Stomach (tissue), 9 donors: ENCODE results near the gene CTCF. TPM values are rescaled to one million over a fixed set of nuclear protein-coding genes. Genes with fewer than 3 reads are reported as not detected.

Experiments
- DNase-seq, 2 donors: peaks; one replicate each; pipeline versions ENCODE4 v3.0.0 to v3.0.0-alpha.2; 2013 to 2019
- H3K27ac ChIP-seq, 5 donors: fragments of 200-600 bp in 4 of 5; sonication (generic) in 4 of 5; one replicate each; pipeline ENCODE4 v1.5.1; 2013 to 2019; ENCODE audit warnings: mild to moderate bottlenecking in 1 of 5, moderate library complexity in 1 of 5
- H3K27me3 ChIP-seq, 3 donors: fragments of 200-600 bp; sonication (generic); one replicate each; pipeline ENCODE4 v1.5.1; 2017 to 2019; ENCODE audit warnings: mixed run types in 1 of 3
- H3K36me3 ChIP-seq, 4 donors: fragments of 200-600 bp; sonication (generic); 1 replicate in 3 of 4; 2 replicates in 1 of 4; pipeline ENCODE4 v1.5.1; 2016 to 2019
- H3K4me1 ChIP-seq, 4 donors: fragments of 200-600 bp; sonication (generic); one replicate each; pipeline ENCODE4 v1.5.1; 2016 to 2019
- H3K4me3 ChIP-seq, 4 donors: fragments of 200-600 bp; sonication (generic) in 3 of 4; one replicate each; pipeline ENCODE4 v1.5.1; 2016 to 2019; ENCODE audit warnings: mild to moderate bottlenecking in 1 of 4
- H3K9me3 ChIP-seq, 4 donors: fragments of 200-600 bp; sonication (generic); one replicate each; pipeline ENCODE4 v1.5.1; 2016 to 2019
- EP300 ChIP-seq: sonication (generic); formaldehyde crosslinking; IDR thresholded peaks from one replicate; pipeline ENCODE4 v1.6.1; 2017; ENCODE audit warnings: antibody characterized with exemption
- POLR2A ChIP-seq, 4 donors: fragments of 450-650 bp; IDR thresholded peaks; one replicate each; pipeline ENCODE4 v1.6.1; 2016; ENCODE audit warnings: antibody characterized with exemption in 4 of 4, control low read depth in 2 of 4, mild to moderate bottlenecking in 1 of 4, moderate library complexity in 1 of 4
- POLR2AphosphoS5 ChIP-seq, 3 donors: sonication (generic); formaldehyde crosslinking; IDR thresholded peaks; one replicate each; pipeline ENCODE4 v1.6.1; 2016; ENCODE audit warnings: antibody characterized with exemption in 3 of 3
- WGBS, 5 donors: extraction: QIAGEN DNeasy Blood & Tissue Kit in 3 of 5; methylation state at CpG; one replicate each; pipeline versions ENCODE4 v1.1.5 to v1.1.7; 2013 to 2018; 5-methylcytosine and 5-hydroxymethylcytosine counted together
- intact Hi-C: fragments of 100-400 bp; cut with DNase I; formaldehyde crosslinking; loops from one replicate; pipeline ENCODE4 v1.15.1; 2023; ENCODE audit warnings: low total_unique reads
- polyA plus RNA-seq, 3 donors: library from polyadenylated mRNA; stranded (reverse); fragments of 200-250 nt; gene quantifications; one replicate each; pipeline ENCODE4 v1.2.3, GENCODE V29; 2013
- total RNA-seq, 5 donors: library from RNA; depleted of rRNA; stranded (reverse); fragments of >200 nt; gene quantifications; one replicate each; pipeline versions ENCODE4 v1.1.0 to v1.2.3, GENCODE V29; 2014 to 2016
- TF ChIP-seq, protein P1 (sequence below), 7 experiments: fragments of 450-650 bp in 4 of 7; fragments of 200-600 bp in 3 of 7; sonication (generic) in 3 of 7; IDR thresholded peaks; one replicate each; pipeline ENCODE4 v1.5.1; 2016 to 2019; ENCODE audit warnings: antibody characterized with exemption in 7 of 7, control low read depth in 2 of 7, mild to moderate bottlenecking in 1 of 7
- donor health status: healthy with polysubstance abuse.
- donor health status: Bipolar disorder and iron deficiency.
- donor health status: healthy.

Gene CTCF
- total and polyA plus RNA-seq, 8 donors = 15.0 to 47.3 (median 33.4) TPM

DNA sequence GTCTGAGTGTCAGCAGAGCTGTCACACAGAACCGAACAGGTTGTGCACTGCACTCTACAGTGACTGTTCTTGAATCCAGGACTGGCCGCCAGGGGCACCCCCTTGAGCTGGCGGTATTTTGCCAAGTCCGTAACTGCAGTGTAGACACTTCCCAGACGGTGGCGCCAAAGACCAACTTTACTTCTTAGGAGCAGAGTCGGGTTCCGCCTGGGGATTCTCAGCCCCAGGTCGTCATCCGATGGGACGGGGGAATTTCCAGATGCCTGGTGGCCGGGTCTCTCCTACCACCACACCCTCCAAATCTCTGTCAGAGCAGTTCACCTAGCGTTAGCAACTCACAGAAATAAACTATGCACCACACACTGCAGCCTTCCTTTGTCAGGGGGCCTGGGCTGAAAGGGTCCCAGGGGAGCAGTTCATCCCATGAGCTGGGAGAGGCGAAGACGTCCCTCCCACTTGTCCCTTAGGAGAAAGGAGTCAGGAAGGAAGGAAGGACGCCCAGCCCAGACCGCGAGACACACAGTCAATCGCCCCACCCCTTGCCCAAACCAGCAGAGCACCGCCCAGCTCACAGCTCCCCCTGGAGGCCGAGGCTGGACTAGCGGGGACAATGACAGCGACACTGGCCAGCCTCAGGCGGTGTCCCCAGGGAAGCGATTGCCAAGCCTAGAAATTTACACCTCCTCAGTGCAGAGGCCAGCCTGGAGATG, 41.1 kb upstream of the CTCF start:
- 0 to 1% (median 1%) methylated on average over 23 to 25 of the region's 25 CpGs for WGBS, 5 donors
- Histone ChIP-seq H3K27ac (peak overlapping the region; percentile 88 to 95 (median 90)), H3K27me3 (no peaks in the 10 kb centered on the region), H3K36me3 (no peaks in the 10 kb centered on the region), H3K4me1 (peaks cover 0 to 12% (median 6%) of the 10 kb centered on the region in 4 donors), H3K9me3 (no peaks in the 10 kb centered on the region), H3K4me3 (peak overlapping the region; percentile 36 to 55 (median 40))
- TF ChIP-seq, protein P1, sequence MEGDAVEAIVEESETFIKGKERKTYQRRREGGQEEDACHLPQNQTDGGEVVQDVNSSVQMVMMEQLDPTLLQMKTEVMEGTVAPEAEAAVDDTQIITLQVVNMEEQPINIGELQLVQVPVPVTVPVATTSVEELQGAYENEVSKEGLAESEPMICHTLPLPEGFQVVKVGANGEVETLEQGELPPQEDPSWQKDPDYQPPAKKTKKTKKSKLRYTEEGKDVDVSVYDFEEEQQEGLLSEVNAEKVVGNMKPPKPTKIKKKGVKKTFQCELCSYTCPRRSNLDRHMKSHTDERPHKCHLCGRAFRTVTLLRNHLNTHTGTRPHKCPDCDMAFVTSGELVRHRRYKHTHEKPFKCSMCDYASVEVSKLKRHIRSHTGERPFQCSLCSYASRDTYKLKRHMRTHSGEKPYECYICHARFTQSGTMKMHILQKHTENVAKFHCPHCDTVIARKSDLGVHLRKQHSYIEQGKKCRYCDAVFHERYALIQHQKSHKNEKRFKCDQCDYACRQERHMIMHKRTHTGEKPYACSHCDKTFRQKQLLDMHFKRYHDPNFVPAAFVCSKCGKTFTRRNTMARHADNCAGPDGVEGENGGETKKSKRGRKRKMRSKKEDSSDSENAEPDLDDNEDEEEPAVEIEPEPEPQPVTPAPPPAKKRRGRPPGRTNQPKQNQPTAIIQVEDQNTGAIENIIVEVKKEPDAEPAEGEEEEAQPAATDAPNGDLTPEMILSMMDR (IDR thresholded peaks at IDR 0.05) = peak in 6 of 7 experiments; percentile 38 to 98 (median 84)
- TF ChIP-seq POLR2A (IDR thresholded peaks at IDR 0.05) = no peak
- peak; percentile 29 to 67 (median 31) for TF ChIP-seq POLR2AphosphoS5 (IDR thresholded peaks at IDR 0.05)
- TF ChIP-seq EP300 = no peak
- peak; percentile 98 for DNase-seq
- intact Hi-C loops = no loop called here

DNA sequence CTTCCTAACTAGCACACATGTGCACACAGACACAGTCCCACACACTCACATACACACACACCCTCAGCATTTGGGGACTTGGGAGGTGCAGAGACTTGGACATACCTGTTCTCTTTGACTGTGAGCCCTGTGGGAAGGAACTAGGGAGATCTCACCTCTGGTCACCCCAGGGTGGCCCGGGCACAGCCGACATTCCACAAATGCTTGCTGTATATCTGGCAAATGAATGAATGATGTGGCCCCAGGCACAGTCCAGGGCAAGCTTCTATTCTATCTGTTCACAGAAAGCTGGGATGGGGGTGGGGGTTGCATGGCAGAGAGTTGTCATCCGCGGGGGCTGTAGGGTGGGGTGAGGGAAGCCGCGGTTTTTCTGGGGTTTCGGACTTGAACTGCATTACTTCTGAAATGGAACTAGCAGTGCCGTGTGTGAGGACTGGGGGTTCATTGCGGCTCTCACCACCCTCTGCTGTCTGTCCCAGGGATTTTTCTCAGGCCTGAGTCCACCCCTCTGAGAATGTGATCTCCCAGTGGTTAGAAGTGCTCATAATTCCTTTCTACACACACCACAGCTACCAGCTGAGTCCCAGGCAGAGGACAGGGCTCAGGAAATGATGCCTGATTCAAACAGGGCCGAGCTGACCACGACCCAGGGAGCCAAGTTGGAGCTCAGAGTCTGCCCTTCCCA, 37.0 kb upstream of the CTCF start:
- intact Hi-C loops = no loop called here
- no peak overlapping the region for H3K27ac ChIP-seq
- DNase-seq = peak in 1 of 2 donors; percentile 4
- H3K9me3 ChIP-seq = no peaks in the 10 kb centered on the region
- no peak overlapping the region for H3K4me3 ChIP-seq
- TF ChIP-seq, protein P1 (IDR thresholded peaks at IDR 0.05) = no peak
- TF ChIP-seq POLR2AphosphoS5 (IDR thresholded peaks at IDR 0.05) (no peak), EP300 (no peak), POLR2A (IDR thresholded peaks at IDR 0.05) (no peak)
- H3K36me3 ChIP-seq = no peaks in the 10 kb centered on the region
- WGBS, 5 donors = 71 to 83% (median 74%) methylated on average over 11 of the region's 11 CpGs
- peaks cover 6 to 35% (median 29%) of the 10 kb centered on the region in 4 donors for H3K4me1 ChIP-seq
- no peaks in the 10 kb centered on the region for H3K27me3 ChIP-seq

DNA sequence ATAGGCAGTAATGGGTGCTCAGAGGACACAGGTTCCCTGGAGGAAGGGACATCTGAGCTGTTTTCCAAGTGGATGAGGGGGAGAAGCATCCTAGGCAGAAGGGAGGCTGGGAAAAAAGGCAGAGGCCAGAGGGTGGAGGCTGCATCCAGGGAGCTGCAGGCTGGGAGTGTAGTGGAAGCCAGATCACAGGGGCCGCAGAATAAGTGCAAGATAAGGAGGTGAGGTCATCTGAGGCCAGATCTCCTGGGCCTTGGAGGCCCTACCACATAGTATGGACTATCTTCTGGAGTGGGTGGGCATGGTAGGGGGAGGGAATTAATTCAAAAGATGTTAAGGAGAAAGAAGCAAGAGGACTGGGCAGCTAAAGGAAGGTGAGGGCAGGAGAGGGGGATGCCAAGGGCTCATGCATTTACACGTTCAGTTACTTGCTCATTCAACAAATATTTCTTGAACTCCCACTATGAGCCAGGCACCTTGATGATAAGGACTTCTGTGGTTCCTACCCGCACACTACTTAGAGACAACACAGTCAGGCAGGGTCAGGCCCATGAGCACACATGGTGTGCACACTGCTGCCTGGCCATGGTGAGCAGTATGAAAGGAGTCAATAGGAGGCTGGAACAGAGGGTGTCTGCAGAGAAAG, 36.1 kb upstream of the CTCF start:
- no peak overlapping the region for H3K27ac ChIP-seq
- no peaks in the 10 kb centered on the region for H3K36me3 ChIP-seq
- H3K9me3 ChIP-seq = no peaks in the 10 kb centered on the region
- peaks cover 13 to 40% (median 35%) of the 10 kb centered on the region in 4 donors for H3K4me1 ChIP-seq
- WGBS, 5 donors = 40 to 63% (median 61%) methylated on average over 3 of the region's 3 CpGs
- no peak overlapping the region for H3K4me3 ChIP-seq
- intact Hi-C loops = no loop called here
- TF ChIP-seq POLR2A (IDR thresholded peaks at IDR 0.05) (no peak), EP300 (no peak), POLR2AphosphoS5 (IDR thresholded peaks at IDR 0.05) (no peak)
- TF ChIP-seq, protein P1 (IDR thresholded peaks at IDR 0.05) = no peak
- no peak for DNase-seq
- H3K27me3 ChIP-seq = no peaks in the 10 kb centered on the region

DNA sequence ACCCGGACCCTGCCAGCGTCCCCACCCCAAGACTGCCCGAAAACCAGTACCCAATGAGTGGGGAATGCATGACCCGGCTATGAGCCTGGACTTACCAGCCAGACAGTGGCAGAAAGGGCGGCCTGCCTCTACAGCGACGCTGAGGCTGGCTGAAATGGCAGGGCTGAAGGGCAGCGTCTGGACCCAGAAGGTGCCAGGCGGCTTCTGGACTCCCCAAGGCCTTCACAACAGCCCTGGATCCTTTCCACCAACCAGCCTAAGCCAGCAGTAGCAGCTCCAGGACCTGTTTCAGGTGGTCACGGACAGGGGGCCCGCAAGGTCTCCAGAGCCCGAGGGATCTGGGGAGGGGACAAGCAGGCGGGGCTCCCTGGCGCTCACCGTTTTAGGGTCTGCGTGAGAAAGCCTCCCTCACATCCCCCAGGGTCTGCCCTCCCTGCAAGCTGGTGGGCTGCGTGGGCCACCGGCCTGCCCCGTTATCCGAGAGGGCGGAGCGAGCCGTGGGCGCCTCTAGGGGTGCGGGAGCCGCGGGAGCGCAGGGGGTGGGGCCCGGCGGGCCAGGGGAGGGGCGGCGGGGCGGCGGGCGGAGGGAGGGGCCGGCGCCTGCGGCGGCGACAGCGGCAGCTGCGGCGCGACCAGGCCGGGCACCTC, 34.0 kb upstream of the CTCF start, which contains the start of gene RIPOR1:
Gene RIPOR1, plus strand, starts transcription at position 608 of the 648 bp plus-strand sequence. CDS start 9,618 bp downstream, outside the sequence.
- no peaks in the 10 kb centered on the region for H3K27me3 ChIP-seq
- WGBS, 5 donors = 2 to 34% (median 22%) methylated on average over 11 to 42 of the region's 45 CpGs
- intact Hi-C loops = no loop called here
- H3K27ac ChIP-seq = peak within 1 kb of the TSS; percentile 86 to 93 (median 89)
- DNase-seq = peak; percentile 65 to 84
- TF ChIP-seq POLR2A (IDR thresholded peaks at IDR 0.05) = no peak
- TF ChIP-seq EP300 = no peak
- TF ChIP-seq POLR2AphosphoS5 (IDR thresholded peaks at IDR 0.05) = no peak
- TF ChIP-seq, protein P1 (IDR thresholded peaks at IDR 0.05) = no peak
- no peaks in the 10 kb centered on the region for H3K36me3 ChIP-seq
- no peaks in the 10 kb centered on the region for H3K9me3 ChIP-seq
- H3K4me3 ChIP-seq = peak within 1 kb of the TSS; percentile 70 to 93 (median 84)
- peaks cover 15 to 54% (median 51%) of the 10 kb centered on the region in 4 donors for H3K4me1 ChIP-seq
